ENCODE measurements around the gene SLC25A44. TPM values are rescaled to one million over a fixed set of nuclear protein-coding genes. Genes with fewer than 3 reads are reported as not detected.
A peak's percentile ranks its signal among the peaks of the same experiment; 100 is the strongest.

Gene SLC25A44
- total RNA-seq, 1 experiment from 2014 or later: 40.2 TPM

DNA sequence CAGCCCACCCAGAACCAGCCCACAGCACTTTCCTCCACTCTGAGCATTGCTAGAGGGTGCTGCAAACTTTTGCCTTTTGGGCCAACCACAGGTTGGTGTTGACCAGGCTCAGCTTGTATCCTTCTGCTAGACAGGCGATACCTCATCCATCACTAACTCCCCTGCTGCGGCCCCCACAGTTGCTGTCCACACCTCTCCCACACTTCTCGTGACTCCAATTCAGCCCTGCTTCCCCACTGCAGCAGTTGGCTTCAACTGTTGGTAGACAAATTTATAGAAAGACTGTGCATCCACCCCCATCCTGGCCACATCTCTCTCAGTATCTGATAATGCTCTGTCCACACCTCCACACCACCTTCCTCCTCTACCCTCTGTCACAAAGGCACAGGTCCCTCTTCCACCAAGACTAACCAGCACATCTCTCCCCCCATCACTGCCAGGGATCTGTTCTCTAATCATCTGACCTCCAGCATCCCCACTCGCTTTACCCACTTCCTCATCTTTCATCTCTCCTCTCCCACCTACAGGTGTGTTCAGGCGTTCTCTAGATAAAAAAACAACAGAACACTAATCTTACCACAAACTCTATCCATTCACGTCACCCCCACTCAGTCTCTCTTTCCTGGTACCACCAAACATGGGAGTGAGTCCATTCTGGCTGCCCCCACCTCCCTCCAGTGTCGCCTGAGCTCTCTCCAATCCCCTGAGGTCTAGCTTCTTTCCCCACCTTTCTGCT, 15.8 kb upstream of the SLC25A44 start:
- no peaks in the 10 kb centered on the region for H3K27me3 Mint-ChIP-seq (ENCODE audit: low read depth)
- H3K27ac Mint-ChIP-seq: peak overlapping the region; percentile 3 to 91 (median 82); a peak in 6 of 7 replicates
- Histone ChIP-seq H4K20me1 (ENCODE audit: control insufficient read depth, insufficient read depth, insufficient read length) (no peaks in the 10 kb centered on the region), H3T11ph (ENCODE audit: low read length) (no peak overlapping the region), H3K27ac (ENCODE audit: insufficient read length, low read depth, low read length) (no peak overlapping the region), H3K79me2 (ENCODE audit: insufficient read depth, low read length) (no peaks in the 10 kb centered on the region), H3K27me3 (ENCODE audit: insufficient read depth, low read length) (no peaks in the 10 kb centered on the region), H3K14ac (ENCODE audit: insufficient read depth, low read length) (no peak overlapping the region; the same call in 1 of the 2 replicates), H2BK12ac (ENCODE audit: insufficient read length, low read depth, low read length) (no peak overlapping the region), H3K4ac (ENCODE audit: low read depth, low read length) (no peak overlapping the region), H3K23me2 (ENCODE audit: insufficient read length, low read depth, low read length, poor library complexity, severe bottlenecking) (no peaks in the 10 kb centered on the region), H2AK5ac (ENCODE audit: insufficient read length, low read length) (no peak overlapping the region), H3K9me3 (ENCODE audit: control insufficient read depth, low read depth, low read length) (no peaks in the 10 kb centered on the region), H3K4me2 (ENCODE audit: insufficient read depth, insufficient read length, low read length) (no peak overlapping the region), H3K56ac (ENCODE audit: insufficient read length, low read depth, low read length) (no peak overlapping the region), H2BK120ac (ENCODE audit: low read depth, low read length, poor library complexity, severe bottlenecking) (peak overlapping the region; percentile 64), H4K8ac (replicated peaks; ENCODE audit: insufficient read length, low read depth, low read length) (no peak overlapping the region), H2BK15ac (ENCODE audit: low read depth, low read length) (no peak overlapping the region), H4K91ac (ENCODE audit: insufficient read length, low read depth, low read length) (no peak overlapping the region), H3K23ac (ENCODE audit: insufficient read length, low read depth, low read length) (no peak overlapping the region), H3K4me1 (ENCODE audit: insufficient read depth, low read length) (peaks cover 5% of the 10 kb centered on the region), H2BK20ac (ENCODE audit: low read depth, low read length, poor library complexity, severe bottlenecking) (no peak overlapping the region), H3K9ac (ENCODE audit: extremely low read depth, insufficient read length, low read length) (no peak overlapping the region), H2AFZ (ENCODE audit: low read length) (no peak overlapping the region), H2BK5ac (ENCODE audit: insufficient read length, low read length) (no peak overlapping the region), H4K5ac (ENCODE audit: insufficient read length, low read depth, low read length) (no peak overlapping the region), H3K18ac (ENCODE audit: insufficient read length, low read depth, low read length) (no peak overlapping the region), H3K79me1 (ENCODE audit: insufficient read depth, low read depth, low read length, poor library complexity, severe bottlenecking) (no peaks in the 10 kb centered on the region)
- TF ChIP-seq CTCF (conservative IDR thresholded peaks at IDR 0.05): no peak
- peaks cover 6 to 34% (median 27%) of the 10 kb centered on the region in 3 experiments; a peak in 6 of 7 replicates for H3K36me3 Mint-ChIP-seq (ENCODE audit: insufficient read depth in 1 of 3, low read depth in 3 of 3)
- no CpG with 5 or more reads among the region's 7 CpGs for WGBS (ENCODE audit: extremely low coverage, insufficient read length, low lambda C conversion rate)
- H3K9me3 Mint-ChIP-seq: no peaks in the 10 kb centered on the region
- DNase-seq: no peak
- H3K4me1 Mint-ChIP-seq: peaks cover 45 to 62% of the 10 kb centered on the region in 2 experiments
- no peak overlapping the region for H3K4me3 Mint-ChIP-seq

Data from H9 (cell line).